ENCODE data around the gene PIP5K1B. TPM values are rescaled to one million over a fixed set of nuclear protein-coding genes. Genes with fewer than 3 reads are reported as not detected.

The PIP5K1B gene
- total and polyA plus RNA-seq, 2 of the 13 experiments (the other 11 are each of a cell fraction or from before 2014, with no cell fraction given): 15.8 to 17.5 TPM

- Histone ChIP-seq H3K27ac (ENCODE audit: extremely low read length, insufficient read depth, low read length) (no peak overlapping the region), H4K20me1 (ENCODE audit: insufficient read depth, low read length) (no peaks in the 10 kb centered on the region), H2AFZ (ENCODE audit: low read length) (no peak overlapping the region), H3K4me3 (replicated peaks in 1 of 3; ENCODE audit: insufficient read depth in 1 of 3, low read depth in 2 of 3, low read length in 3 of 3) (no peak overlapping the region), H3K79me2 (ENCODE audit: insufficient read depth, low read length) (no peaks in the 10 kb centered on the region), H3K36me3 (replicated peaks in 1 of 2; ENCODE audit: control insufficient read depth in 1 of 2, insufficient read depth in 2 of 2, low read length in 2 of 2) (no peaks in the 10 kb centered on the region), H3K9ac (ENCODE audit: insufficient read depth, low read depth, low read length) (no peak overlapping the region), H3K4me2 (ENCODE audit: low read depth, low read length) (no peak overlapping the region), H3K4me1 (ENCODE audit: insufficient read depth, low read length) (peaks cover 8% of the 10 kb centered on the region), H3K27me3 (ENCODE audit: control insufficient read depth in 1 of 2, insufficient read depth in 2 of 2, low read length in 2 of 2) (peaks cover 0 to 11% of the 10 kb centered on the region in 2 experiments; a peak in 2 of 5 replicates), H3K9me3 (ENCODE audit: low read length) (no peaks in the 10 kb centered on the region)
- ATAC-seq (no peak), DNase-seq (ENCODE audit: low spot score) (no peak), FAIRE-seq (no peak)
- TF ChIP-seq ZFYVE20 (CRISPR knock-in tag; IDR thresholded peaks at IDR 0.05; ENCODE audit: borderline replicate concordance, low read depth): no peak
- TF ChIP-seq NFIC (IDR thresholded peaks at IDR 0.05; ENCODE audit: low read length): no peak
- no peak for TF ChIP-seq REXO4 (CRISPR knock-in tag; IDR thresholded peaks at IDR 0.05; ENCODE audit: borderline replicate concordance)
- no peak for TF ChIP-seq ZNF556 (CRISPR knock-in tag; IDR thresholded peaks at IDR 0.05; ENCODE audit: borderline replicate concordance)
- TF ChIP-seq MEIS2 (CRISPR knock-in tag; IDR thresholded peaks at IDR 0.05): no peak
- no peak for TF ChIP-seq ZNF570 (CRISPR knock-in tag; IDR thresholded peaks at IDR 0.05; ENCODE audit: borderline replicate concordance)
- TF ChIP-seq ZNF260 (CRISPR knock-in tag; IDR thresholded peaks at IDR 0.05; ENCODE audit: borderline replicate concordance, low read depth): no peak
- no peak for TF ChIP-seq SIX4 (CRISPR knock-in tag; IDR thresholded peaks at IDR 0.05)
- no peak for TF ChIP-seq FOXC1 (CRISPR knock-in tag; IDR thresholded peaks at IDR 0.05; ENCODE audit: borderline replicate concordance)
- no peak for TF ChIP-seq PATZ1 (CRISPR knock-in tag; IDR thresholded peaks at IDR 0.05)
- no TSS peak for BruUV-seq (replicated peaks)
- intact Hi-C loops (cut with micrococcal nuclease; ENCODE audit: unreplicated experiment) (no loop called here), in situ Hi-C loops (cut with HindIII; ENCODE audit: extremely low pct_ligation_motif_present, low pct_unique_long_range_greater_than_20kb) (loop anchor here (5.0 kb wide), 1 partner anchor 110 kb away; no protein-coding TSS in a partner anchor)
- WGBS (ENCODE audit: low lambda C conversion rate): 38% methylated on average over 8 of the region's 8 CpGs
- POLR2A ChIA-PET: no interaction called here
- CTCF ChIA-PET (ENCODE audit: low intra/inter-chr PET ratio, low total read pairs): no interaction called here
Measured at GRCh38 chr9:68692519-68692918, 12.5 kb upstream of the PIP5K1B start.
